ENCODE results near the gene RANBP9. TPM values are rescaled to one million over a fixed set of nuclear protein-coding genes. Genes with fewer than 3 reads are reported as not detected.

RANBP9 gene
- total RNA-seq, 3 donors from 2014 or later, result 43.9 to 51.5 (median 48.0) TPM

- Histone ChIP-seq H3K4me3 (no peak overlapping the region), H3K9me3 (no peaks in the 10 kb centered on the region), H3K4me1 (peaks cover 0 to 3% of the 10 kb centered on the region in 2 donors), H3K36me3 (no peaks in the 10 kb centered on the region), H3K27me3 (no peaks in the 10 kb centered on the region), H3K27ac (no peak overlapping the region)
- no peak for TF ChIP-seq CTCF (IDR thresholded peaks at IDR 0.05)
- no peak for TF ChIP-seq POLR2AphosphoS5 (IDR thresholded peaks at IDR 0.05)
- no peak for TF ChIP-seq POLR2A (IDR thresholded peaks at IDR 0.05)
- intact Hi-C loops (cut with DNase I; ENCODE audit: low total_unique reads), result no loop called here
- DNase-seq (ENCODE audit: low spot score in 2 of 2), result no peak
These were observed 8.1 kb downstream of the RANBP9 start for GRCh38 chr6:13703496-13703895.

GRCh38 chr6:13702809-13703302, 8.8 kb downstream of the RANBP9 start:
- Histone ChIP-seq H3K9me3 (no peaks in the 10 kb centered on the region), H3K27ac (no peak overlapping the region), H3K27me3 (no peaks in the 10 kb centered on the region), H3K36me3 (no peaks in the 10 kb centered on the region), H3K4me1 (no peaks in the 10 kb centered on the region), H3K4me3 (no peak overlapping the region)
- no peak for DNase-seq (ENCODE audit: low spot score in 2 of 2)
- TF ChIP-seq POLR2AphosphoS5 (IDR thresholded peaks at IDR 0.05), result no peak
- no peak for TF ChIP-seq CTCF (IDR thresholded peaks at IDR 0.05)
- no peak for TF ChIP-seq POLR2A (IDR thresholded peaks at IDR 0.05)
- intact Hi-C loops (cut with DNase I; ENCODE audit: low total_unique reads), result no loop called here

GRCh38 chr6:13700232-13700631, 11.4 kb downstream of the RANBP9 start:
- Histone ChIP-seq H3K36me3 (no peaks in the 10 kb centered on the region), H3K27ac (no peak overlapping the region), H3K4me3 (no peak overlapping the region), H3K9me3 (no peaks in the 10 kb centered on the region), H3K27me3 (no peaks in the 10 kb centered on the region), H3K4me1 (no peaks in the 10 kb centered on the region)
- DNase-seq (ENCODE audit: low spot score in 2 of 2), result no peak
- intact Hi-C loops (cut with DNase I; ENCODE audit: low total_unique reads), result no loop called here
- TF ChIP-seq POLR2AphosphoS5 (IDR thresholded peaks at IDR 0.05) (no peak), CTCF (IDR thresholded peaks at IDR 0.05) (no peak), POLR2A (IDR thresholded peaks at IDR 0.05) (no peak)

- TF ChIP-seq POLR2AphosphoS5 (IDR thresholded peaks at IDR 0.05), result no peak
- TF ChIP-seq CTCF (IDR thresholded peaks at IDR 0.05), result no peak
- TF ChIP-seq POLR2A (IDR thresholded peaks at IDR 0.05), result no peak
- Histone ChIP-seq H3K4me1 (no peaks in the 10 kb centered on the region), H3K9me3 (no peaks in the 10 kb centered on the region), H3K27ac (no peak overlapping the region), H3K36me3 (no peaks in the 10 kb centered on the region), H3K27me3 (no peaks in the 10 kb centered on the region), H3K4me3 (no peak overlapping the region)
- DNase-seq (ENCODE audit: low spot score in 2 of 2), result no peak
- intact Hi-C loops (cut with DNase I; ENCODE audit: low total_unique reads), result no loop called here
These were observed 12.9 kb downstream of the RANBP9 start for GRCh38 chr6:13698715-13699114.

GRCh38 chr6:13697857-13698256, 13.8 kb downstream of the RANBP9 start:
- no peak for DNase-seq (ENCODE audit: low spot score in 2 of 2)
- H3K4me1 ChIP-seq, result no peaks in the 10 kb centered on the region
- H3K36me3 ChIP-seq, result no peaks in the 10 kb centered on the region
- H3K27me3 ChIP-seq, result no peaks in the 10 kb centered on the region
- TF ChIP-seq POLR2AphosphoS5 (IDR thresholded peaks at IDR 0.05), result no peak
- TF ChIP-seq POLR2A (IDR thresholded peaks at IDR 0.05), result no peak
- no peak for TF ChIP-seq CTCF (IDR thresholded peaks at IDR 0.05)
- intact Hi-C loops (cut with DNase I; ENCODE audit: low total_unique reads), result no loop called here
- H3K27ac ChIP-seq, result no peak overlapping the region
- H3K4me3 ChIP-seq, result no peak overlapping the region
- H3K9me3 ChIP-seq, result no peaks in the 10 kb centered on the region
